Panc1 (cell line): ENCODE measurements around the gene PBX1. TPM values are rescaled to one million over a fixed set of nuclear protein-coding genes. Genes with fewer than 3 reads are reported as not detected.

Experiments
- ATAC-seq: fragments of 200-7000 bp; cut with Tn5 transposase; 2 replicates; pipeline ENCODE4 v1.9.1; 2020; ENCODE audit warnings: mild to moderate bottlenecking, moderate library complexity
- BruUV-seq: library from RNA; stranded (reverse); fragments of 400-500 nt; replicated peaks from 2 replicates; lab custom pipeline; 2021; lab: Mats Ljungman, UMichigan
- CTCF ChIA-PET: fragments of 300-600 bp; sonication (Branson Sonifier 250); formaldehyde crosslinking; loops from one replicate; lab custom pipeline; 2022; ENCODE audit warnings: antibody characterized with exemption; lab: Charles Lee
- POLR2A ChIA-PET: fragments of 300-600 bp; sonication (Branson Sonifier 250); formaldehyde crosslinking; loops from one replicate; lab custom pipeline; 2022; ENCODE audit warnings: antibody characterized with exemption; lab: Charles Lee
- DNase-seq: peaks from one replicate; pipeline ENCODE4 v3.0.0-alpha.2; 2010; ENCODE audit warnings: low read depth, low spot score
- H3K27ac ChIP-seq: 2 replicates; pipeline ENCODE4 v1.5.1; 2011; ENCODE audit warnings: mild to moderate bottlenecking, low read length, inconsistent platforms
- H3K27me3 ChIP-seq: fragments of 200-500 bp; sonication (Bioruptor generic); 2 replicates; pipeline ENCODE4 v1.6.0; 2014; ENCODE audit warnings: low read length, inconsistent platforms; ENCODE audit not compliant: control insufficient read depth, insufficient read depth
- H3K36me3 ChIP-seq: fragments of 200-500 bp; sonication (Bioruptor generic); 2 replicates; pipeline ENCODE4 v1.5.1; 2014; ENCODE audit warnings: inconsistent platforms, mild to moderate bottlenecking, low read length, moderate library complexity; ENCODE audit not compliant: control insufficient read depth, insufficient read depth
- H3K4me1 ChIP-seq: 2 replicates; pipeline ENCODE4 v1.5.1; 2011; ENCODE audit warnings: inconsistent platforms, mild to moderate bottlenecking, low read length, moderate library complexity; ENCODE audit not compliant: control insufficient read depth, insufficient read depth
- H3K4me3 ChIP-seq, 2 experiments: 2 replicates each; pipeline ENCODE4 v1.5.1; 2011 to 2012; ENCODE audit warnings: low read depth in 2 of 2, low read length in 2 of 2, mild to moderate bottlenecking in 2 of 2, inconsistent platforms in 1 of 2, moderate library complexity in 1 of 2
- H3K9me3 ChIP-seq: fragments of 200-500 bp; sonication (Bioruptor generic); 2 replicates; pipeline ENCODE4 v1.5.1; 2014; ENCODE audit warnings: low read depth, mild to moderate bottlenecking, inconsistent platforms, low read length, moderate library complexity; ENCODE audit not compliant: control insufficient read depth, insufficient read depth
- POLR2AphosphoS5 ChIP-seq: IDR thresholded peaks from 2 replicates; pipeline ENCODE4 v1.6.1; 2012; ENCODE audit warnings: mild to moderate bottlenecking, low read depth, low read length, moderate library complexity
- SIN3A ChIP-seq: IDR thresholded peaks from 2 replicates; pipeline ENCODE4 v1.6.1; 2012; ENCODE audit warnings: low read depth, mild to moderate bottlenecking, low read length, moderate library complexity, borderline replicate concordance; ENCODE audit not compliant: insufficient read depth
- TCF7L2 ChIP-seq: IDR thresholded peaks from 2 replicates; pipeline ENCODE4 v1.6.1; 2011; ENCODE audit warnings: mild to moderate bottlenecking, low read depth, low read length, inconsistent platforms
- in situ Hi-C: cut with HindIII; loops from 2 replicates; pipeline ENCODE4 v1.10.0; 2016; ENCODE audit warnings: low sequenced_read_pairs, low pct_unique_long_range_greater_than_20kb
- intact Hi-C: fragments of 100-400 bp; cut with micrococcal nuclease; formaldehyde crosslinking; loops from one replicate; pipeline ENCODE4 v1.10.0; 2022; ENCODE audit not compliant: unreplicated experiment
- total RNA-seq: library from RNA; stranded (reverse); gene quantifications from one replicate; pipeline ENCODE4 v1.2.1, GENCODE V29; 2021; ENCODE audit not compliant: unreplicated experiment
- TF ChIP-seq, protein P1 (sequence below): fragments of 450-650 bp; IDR thresholded peaks from 2 replicates; pipeline ENCODE4 v1.5.1; 2017; ENCODE audit warnings: mild to moderate bottlenecking
- TF ChIP-seq, protein P2 (sequence below), 2 experiments: IDR thresholded peaks; 2 replicates each; pipeline ENCODE4 v1.6.1; 2011 to 2012; ENCODE audit warnings: low read depth in 2 of 2, control low read depth in 1 of 2, low read length in 1 of 2, mild to moderate bottlenecking in 1 of 2, moderate library complexity in 1 of 2; ENCODE audit not compliant: insufficient read depth in 1 of 2

PBX1 gene
- total RNA-seq, 1 experiment from 2014 or later: 2.0 TPM

DNA sequence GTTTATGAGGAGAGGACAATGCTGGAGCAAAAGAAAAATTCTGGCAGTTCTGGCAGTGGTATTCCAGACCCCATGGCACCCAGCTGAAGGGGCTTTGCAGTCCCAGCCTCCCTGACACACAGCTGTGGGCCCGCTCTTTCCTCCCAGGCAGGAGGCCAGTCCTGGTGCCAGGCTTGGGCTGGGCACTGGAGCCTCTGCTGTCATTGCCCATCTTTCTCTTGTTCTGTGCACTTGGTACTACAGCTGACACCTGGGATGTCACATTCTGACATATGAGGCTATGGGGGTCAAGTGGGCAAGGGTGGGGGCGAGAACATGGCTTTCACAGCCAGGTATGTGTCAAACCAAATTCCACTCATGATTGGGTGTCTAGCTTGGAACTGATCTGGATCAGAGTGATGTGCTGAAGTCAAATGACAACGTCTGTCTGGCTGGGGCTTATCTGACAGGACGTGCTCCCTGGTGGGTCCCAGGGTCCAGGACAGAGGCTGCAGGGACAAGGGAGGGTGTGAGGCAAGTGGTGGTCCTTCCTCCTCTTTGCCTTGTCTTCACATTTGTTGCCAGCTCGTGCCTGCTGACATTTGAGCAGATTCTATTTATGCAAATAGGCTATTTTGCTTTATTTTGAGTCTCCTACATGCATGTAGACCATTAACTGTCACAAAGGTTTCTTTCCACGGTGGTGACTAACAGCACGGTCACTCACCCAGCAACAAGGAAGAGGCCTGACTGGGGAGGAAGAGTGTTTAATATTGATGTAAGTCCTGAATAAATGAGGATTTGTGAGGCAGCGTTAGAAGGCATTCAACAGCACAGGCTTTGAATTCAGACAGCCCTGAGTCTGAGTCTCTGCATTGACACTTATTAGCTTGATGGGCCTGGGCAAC, 336.3 kb downstream of the PBX1 start:
- BruUV-seq: no TSS peak
- ChIA-PET CTCF (no interaction called here), POLR2A (no interaction called here)
- H3K4me3 ChIP-seq: no peak overlapping the region
- H3K27ac ChIP-seq: no peak overlapping the region
- intact Hi-C loops: no loop called here
- H3K4me1 ChIP-seq: no peaks in the 10 kb centered on the region
- no peak for ATAC-seq
- no peaks in the 10 kb centered on the region for H3K36me3 ChIP-seq
- no peak for TF ChIP-seq TCF7L2
- TF ChIP-seq SIN3A: no peak
- TF ChIP-seq, protein P1, sequence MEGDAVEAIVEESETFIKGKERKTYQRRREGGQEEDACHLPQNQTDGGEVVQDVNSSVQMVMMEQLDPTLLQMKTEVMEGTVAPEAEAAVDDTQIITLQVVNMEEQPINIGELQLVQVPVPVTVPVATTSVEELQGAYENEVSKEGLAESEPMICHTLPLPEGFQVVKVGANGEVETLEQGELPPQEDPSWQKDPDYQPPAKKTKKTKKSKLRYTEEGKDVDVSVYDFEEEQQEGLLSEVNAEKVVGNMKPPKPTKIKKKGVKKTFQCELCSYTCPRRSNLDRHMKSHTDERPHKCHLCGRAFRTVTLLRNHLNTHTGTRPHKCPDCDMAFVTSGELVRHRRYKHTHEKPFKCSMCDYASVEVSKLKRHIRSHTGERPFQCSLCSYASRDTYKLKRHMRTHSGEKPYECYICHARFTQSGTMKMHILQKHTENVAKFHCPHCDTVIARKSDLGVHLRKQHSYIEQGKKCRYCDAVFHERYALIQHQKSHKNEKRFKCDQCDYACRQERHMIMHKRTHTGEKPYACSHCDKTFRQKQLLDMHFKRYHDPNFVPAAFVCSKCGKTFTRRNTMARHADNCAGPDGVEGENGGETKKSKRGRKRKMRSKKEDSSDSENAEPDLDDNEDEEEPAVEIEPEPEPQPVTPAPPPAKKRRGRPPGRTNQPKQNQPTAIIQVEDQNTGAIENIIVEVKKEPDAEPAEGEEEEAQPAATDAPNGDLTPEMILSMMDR: no peak
- TF ChIP-seq, protein P2, sequence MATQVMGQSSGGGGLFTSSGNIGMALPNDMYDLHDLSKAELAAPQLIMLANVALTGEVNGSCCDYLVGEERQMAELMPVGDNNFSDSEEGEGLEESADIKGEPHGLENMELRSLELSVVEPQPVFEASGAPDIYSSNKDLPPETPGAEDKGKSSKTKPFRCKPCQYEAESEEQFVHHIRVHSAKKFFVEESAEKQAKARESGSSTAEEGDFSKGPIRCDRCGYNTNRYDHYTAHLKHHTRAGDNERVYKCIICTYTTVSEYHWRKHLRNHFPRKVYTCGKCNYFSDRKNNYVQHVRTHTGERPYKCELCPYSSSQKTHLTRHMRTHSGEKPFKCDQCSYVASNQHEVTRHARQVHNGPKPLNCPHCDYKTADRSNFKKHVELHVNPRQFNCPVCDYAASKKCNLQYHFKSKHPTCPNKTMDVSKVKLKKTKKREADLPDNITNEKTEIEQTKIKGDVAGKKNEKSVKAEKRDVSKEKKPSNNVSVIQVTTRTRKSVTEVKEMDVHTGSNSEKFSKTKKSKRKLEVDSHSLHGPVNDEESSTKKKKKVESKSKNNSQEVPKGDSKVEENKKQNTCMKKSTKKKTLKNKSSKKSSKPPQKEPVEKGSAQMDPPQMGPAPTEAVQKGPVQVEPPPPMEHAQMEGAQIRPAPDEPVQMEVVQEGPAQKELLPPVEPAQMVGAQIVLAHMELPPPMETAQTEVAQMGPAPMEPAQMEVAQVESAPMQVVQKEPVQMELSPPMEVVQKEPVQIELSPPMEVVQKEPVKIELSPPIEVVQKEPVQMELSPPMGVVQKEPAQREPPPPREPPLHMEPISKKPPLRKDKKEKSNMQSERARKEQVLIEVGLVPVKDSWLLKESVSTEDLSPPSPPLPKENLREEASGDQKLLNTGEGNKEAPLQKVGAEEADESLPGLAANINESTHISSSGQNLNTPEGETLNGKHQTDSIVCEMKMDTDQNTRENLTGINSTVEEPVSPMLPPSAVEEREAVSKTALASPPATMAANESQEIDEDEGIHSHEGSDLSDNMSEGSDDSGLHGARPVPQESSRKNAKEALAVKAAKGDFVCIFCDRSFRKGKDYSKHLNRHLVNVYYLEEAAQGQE (IDR thresholded peaks at IDR 0.05; ENCODE audit: insufficient read depth in 1 of 2, low read depth in 2 of 2, low read length in 1 of 2): no peak
- no peak for TF ChIP-seq POLR2AphosphoS5
- in situ Hi-C loops: no loop called here
- H3K9me3 ChIP-seq: no peaks in the 10 kb centered on the region
- no peaks in the 10 kb centered on the region for H3K27me3 ChIP-seq
- no peak for DNase-seq

DNA sequence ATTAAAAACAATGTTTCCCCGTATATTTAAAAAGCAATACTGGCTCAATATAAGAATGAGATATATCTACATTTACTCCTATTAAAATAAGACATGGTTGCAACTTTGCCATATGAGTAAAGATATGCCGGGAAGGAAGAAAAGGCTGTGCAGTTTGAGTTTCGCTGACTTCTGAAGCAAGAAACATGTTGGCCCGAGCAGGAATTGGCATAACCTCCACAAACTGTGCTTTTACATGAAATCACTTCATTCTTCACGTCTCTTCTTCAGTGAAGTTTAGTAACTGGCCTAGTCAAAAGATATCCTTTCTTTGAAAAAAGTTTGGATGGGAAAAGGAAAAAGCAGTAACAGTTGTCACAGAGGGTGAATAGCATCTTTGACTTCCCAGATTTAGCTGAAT, 342.0 kb downstream of the PBX1 start:
- H3K9me3 ChIP-seq: no peaks in the 10 kb centered on the region
- H3K36me3 ChIP-seq: no peaks in the 10 kb centered on the region
- H3K27me3 ChIP-seq: no peaks in the 10 kb centered on the region
- CTCF ChIA-PET: no interaction called here
- POLR2A ChIA-PET: no interaction called here
- intact Hi-C loops: no loop called here
- no TSS peak for BruUV-seq
- no peak overlapping the region for H3K27ac ChIP-seq
- no peaks in the 10 kb centered on the region for H3K4me1 ChIP-seq
- ATAC-seq: no peak
- in situ Hi-C loops: no loop called here
- no peak overlapping the region for H3K4me3 ChIP-seq
- DNase-seq: no peak
- TF ChIP-seq, protein P1: no peak
- no peak for TF ChIP-seq TCF7L2
- no peak for TF ChIP-seq POLR2AphosphoS5
- no peak for TF ChIP-seq SIN3A
- TF ChIP-seq, protein P2 (IDR thresholded peaks at IDR 0.05; ENCODE audit: insufficient read depth in 1 of 2, low read depth in 2 of 2, low read length in 1 of 2): no peak
